HK-2 (cell line): ENCODE results near the gene TFPI.

ENCODE experiments used
- DNase-seq: peaks from one replicate; pipeline ENCODE4 v3.0.0-alpha.2; 2018; ENCODE audit not compliant: unreplicated experiment

The TFPI gene

DNA sequence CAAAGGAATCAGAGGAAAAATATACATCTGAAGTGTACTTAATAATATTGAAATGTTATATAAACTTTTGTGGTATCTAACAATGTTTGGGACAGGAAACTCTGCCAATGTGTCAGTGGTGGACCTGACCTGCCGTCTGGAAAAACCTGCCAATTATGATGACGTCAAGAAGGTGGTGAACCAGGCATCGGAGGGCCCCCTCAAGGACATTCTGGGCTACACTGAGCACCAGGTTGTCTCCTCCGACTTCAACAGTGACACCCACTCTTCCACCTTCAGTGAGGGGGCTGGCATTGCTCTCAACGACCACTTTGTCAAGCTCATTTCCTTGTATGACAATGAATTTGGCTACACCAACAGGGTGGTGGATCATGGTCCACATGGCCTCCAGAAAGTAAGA lies 138.8 kb downstream of the TFPI start:
- no peak for DNase-seq
